GM19395 (cell line): Measurements from ENCODE around the gene KLF5.
"Not testable (repeated sequence)": the region's sequence is repeated elsewhere in the genome, so short reads cannot be mapped to it uniquely, and the experiment has no call there.

Experiments
- ATAC-seq: cut with Tn5 transposase; IDR thresholded peaks from one replicate; pipeline ENCODE4 v1.9.1; 2021; ENCODE audit warnings: mild to moderate bottlenecking, moderate library complexity; ENCODE audit not compliant: unreplicated experiment

The KLF5 gene

DNA sequence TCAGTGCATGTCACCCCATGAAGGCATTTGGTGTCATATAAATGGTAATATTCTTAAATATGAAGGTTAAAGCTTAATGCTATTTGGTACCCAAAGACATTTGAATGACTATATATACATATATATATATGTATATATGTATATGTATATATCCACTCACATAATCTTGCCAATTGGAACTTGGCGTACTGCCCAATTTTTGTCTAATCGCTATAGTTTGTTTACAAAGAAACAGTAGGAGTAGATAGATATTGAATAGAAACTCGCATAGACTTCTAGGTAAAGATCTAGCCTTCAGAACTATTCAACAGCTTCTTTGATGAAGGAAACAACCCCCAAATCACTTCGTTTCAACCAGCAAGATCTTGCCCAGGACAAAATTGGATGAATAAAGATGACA lies 24.1 kb downstream of the KLF5 start:
- ATAC-seq: no peak

DNA sequence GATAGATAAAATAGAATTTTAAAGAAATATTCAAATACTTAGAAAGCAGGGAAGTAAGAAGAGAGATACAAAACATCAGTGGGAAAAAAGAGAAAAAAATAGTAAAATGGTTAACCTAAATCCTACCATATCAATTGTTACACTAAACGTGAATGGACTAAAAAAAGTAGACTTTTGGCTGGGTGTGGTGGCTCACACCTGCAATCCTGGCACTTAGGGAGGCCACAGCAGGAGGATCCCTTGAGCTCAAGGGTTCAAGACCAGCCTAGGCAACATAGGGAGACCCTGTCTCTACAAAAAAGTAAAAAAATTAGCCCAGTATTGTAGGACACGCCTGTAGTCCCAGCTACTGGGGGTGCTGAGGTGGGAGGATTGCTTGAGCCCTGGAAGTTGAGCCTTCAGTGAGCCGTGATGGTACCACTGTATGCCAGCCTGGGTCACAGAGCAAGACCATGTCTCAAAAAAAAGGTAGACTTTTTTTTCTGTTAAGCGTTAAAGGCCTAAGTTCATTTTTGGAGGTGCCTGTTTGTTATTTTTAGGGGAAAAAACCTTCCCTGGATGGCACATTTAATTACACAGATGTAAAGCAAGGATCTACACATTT lies 29.6 kb downstream of the KLF5 start:
- ATAC-seq: no peak

DNA sequence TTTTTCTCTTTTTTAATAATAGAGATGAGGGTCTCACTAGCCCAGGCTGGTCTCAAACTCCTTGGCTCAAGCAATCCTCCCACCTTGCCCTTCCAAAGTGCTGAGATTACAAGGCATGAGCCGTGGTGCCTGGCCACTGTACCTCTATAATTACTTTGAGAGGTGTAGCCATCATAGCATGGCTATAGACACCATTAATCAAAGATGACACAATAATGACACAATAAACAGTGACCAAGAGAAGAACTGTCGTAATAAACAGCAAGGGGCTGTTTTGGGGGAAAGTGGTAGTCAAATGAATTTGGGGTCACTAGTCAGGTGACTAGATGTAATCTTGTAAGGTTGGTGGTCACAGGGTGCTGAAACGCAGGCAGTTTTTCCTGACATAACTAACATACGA lies 30.4 kb downstream of the KLF5 start:
- no peak for ATAC-seq

DNA sequence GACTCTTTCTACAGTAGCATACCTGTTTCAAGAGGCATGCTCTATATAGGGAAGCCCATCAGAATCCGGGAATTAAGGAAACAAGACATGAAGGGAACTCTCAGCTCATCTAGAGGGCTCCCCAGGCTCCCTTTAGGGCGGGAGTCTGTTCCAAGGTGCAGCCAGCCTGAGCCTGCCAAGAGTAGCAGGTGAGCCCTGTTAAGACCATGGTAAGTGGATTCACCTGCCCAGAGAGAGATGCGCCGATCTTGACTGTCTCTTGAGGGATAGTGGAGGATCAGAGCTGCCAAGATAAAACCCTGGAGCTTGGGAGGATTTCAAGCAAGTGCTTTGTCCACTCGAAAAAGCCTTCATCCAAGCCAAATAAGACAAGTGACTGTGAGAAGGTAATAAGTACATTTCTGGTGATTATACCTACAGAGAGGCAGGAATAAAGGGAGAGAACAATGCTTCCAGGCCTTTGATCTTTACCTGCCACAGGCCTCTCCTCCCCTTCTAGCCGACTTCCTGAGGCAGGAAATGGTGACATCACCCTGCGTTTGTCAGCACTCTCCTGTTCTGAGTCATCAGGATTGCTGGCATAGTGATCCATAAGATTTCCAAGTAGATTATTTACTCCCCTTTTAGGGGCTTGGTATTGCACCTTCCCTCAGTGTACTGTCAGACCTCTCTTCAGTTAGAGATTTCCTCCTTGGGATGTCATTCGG lies 31.5 kb downstream of the KLF5 start:
- no peak for ATAC-seq

- no peak for ATAC-seq
These were observed 32.0 kb downstream of the KLF5 start for GRCh38 chr13:73090823-73091187.

DNA sequence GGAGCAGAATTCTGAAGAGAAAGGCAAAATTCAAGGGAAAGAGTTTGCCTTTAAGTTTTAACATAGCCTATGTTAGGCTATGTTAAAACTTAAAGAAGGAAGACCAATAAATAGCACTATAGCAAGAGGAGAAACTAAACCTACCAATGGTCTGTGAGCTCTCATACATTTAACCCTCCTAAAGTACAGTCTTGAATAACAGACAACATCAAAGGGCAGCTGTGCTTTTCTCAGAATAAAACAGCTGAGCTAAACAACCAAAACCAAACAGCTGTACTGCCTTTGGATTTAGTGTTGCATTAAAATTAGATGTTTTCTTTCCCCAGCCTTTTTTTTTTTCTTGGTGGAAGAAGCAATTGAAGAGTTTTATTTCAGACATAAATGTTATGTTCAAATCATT lies 34.0 kb downstream of the KLF5 start:
- no peak for ATAC-seq

GRCh38 chr13:73096173-73096572 lies 37.4 kb downstream of the KLF5 start:
- no peak for ATAC-seq

DNA sequence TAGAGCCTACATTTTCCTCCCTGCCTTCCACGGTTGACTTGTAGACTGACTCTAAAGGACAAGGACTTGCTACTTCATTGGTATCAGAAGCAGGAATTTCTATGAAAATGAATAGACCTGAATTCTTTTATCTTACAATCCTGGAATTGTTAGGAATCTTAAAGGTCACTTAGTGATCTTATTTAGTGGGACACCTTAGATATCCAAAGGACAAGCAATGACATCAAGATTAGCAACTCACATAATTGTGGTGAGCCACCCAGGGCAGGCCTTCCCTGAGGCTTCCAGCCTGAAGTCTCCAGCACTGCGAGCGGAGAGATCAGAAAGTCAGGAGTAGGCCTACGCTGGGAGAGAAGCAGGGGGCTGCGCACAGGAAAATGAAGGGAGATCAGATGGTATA lies 37.8 kb downstream of the KLF5 start:
- no peak for ATAC-seq

DNA sequence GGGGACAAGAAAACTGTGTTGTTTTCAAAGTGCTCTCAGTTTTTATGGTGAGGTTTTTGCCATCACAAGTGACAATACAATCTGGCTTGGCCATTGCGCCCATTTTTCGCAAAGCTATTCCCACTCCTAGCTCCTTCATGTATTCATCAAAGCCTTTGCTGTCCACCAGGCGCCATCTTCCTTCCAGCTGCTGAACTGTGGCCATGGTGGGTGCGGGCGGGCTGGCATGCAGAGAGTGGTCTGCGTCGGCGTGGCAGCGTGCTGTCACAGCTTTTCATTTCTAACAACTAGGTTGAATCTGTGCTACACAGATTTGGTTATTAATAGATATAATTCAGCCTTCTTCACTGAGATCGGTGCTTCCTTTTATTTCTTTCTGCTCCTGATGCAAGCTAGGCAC lies 42.0 kb downstream of the KLF5 start:
- ATAC-seq: not testable (repeated sequence)

DNA sequence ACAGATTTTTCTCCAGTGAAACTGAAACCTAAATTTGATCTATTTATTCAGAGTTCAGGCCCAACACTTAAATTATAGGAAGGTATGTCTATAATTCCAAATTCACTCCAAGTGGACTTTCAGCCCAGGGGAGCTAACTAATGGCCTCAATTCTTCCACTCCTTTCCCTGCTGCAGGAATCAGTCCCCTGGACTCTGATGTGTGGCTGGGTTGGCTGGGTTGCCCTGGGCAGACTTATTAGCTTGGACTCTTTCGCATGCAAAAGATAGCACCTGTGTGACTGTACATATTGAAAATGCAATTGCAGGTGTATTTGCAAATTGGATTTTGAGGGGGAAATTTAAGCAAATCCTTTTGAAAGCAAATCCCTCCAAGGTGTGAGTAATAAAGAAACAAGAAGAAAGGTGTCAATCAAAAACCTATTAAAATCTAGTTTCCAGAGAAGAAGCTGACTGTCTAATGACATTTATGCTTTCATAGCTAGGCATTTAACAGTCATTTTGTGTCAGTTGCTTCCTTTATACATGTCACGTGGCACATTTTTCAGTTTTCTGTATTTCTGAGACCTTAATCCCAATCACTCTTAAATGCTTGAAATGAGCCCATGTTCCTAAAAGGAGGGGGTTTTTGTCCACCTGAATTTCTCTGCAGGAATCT lies 42.7 kb downstream of the KLF5 start:
- ATAC-seq: no peak

DNA sequence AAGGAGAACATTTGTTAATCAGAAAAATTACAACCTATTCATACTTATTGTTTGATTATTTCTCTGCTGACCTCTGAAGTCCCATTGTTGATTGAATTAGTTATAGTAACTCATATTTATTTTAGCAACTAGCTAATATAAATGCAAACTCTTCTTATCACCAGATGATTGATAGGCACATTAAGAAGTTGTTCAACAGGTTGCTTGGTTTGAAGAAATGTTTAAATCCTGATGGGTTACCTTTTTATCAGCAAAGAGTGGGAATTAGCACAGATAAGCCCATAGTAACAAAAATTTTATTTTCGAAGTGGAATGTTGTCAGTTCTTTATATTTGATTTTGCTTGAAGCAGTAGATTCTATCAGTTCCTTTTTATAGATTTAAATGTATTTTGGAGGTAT lies 44.4 kb downstream of the KLF5 start:
- no peak for ATAC-seq

GRCh38 chr13:73106513-73107178 lies 47.8 kb downstream of the KLF5 start:
- ATAC-seq: no peak

DNA sequence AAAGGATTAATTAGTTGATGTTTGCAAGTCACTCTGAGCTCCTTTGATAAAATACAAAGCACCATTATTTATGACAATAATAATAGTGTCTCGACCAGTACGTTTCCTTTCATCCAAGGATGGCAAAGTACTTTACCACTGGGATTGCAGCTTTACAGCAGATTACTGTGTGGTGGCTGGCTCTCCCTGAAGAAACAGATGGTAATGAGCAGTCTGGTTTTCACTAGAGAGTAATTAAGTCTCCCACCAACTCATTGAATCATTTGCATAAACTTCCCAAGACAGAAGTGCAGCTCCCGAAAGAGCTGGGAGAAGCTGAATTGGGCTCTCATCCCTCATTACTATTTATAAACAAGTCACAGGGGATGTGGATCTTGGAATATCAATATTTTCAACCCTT lies 48.7 kb downstream of the KLF5 start:
- ATAC-seq: no peak

DNA sequence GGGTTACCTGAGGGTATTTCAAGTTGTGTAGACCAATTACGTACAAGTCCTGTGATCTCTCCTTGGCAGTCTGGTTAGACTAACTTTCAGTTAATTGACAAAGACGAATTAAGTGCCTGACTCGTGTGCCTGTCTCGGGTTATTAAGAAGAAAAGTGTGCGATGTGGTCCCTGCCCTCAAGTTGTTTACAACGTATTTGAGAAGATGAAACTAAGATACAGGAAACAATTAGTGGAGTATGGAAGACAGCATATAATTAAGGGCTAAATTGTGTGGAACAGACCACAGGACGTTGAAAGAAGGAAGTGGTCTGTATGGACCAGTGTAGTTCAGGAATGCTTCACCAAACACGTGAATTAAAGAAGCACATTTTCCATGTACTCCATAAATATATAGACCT lies 49.2 kb downstream of the KLF5 start:
- no peak for ATAC-seq

DNA sequence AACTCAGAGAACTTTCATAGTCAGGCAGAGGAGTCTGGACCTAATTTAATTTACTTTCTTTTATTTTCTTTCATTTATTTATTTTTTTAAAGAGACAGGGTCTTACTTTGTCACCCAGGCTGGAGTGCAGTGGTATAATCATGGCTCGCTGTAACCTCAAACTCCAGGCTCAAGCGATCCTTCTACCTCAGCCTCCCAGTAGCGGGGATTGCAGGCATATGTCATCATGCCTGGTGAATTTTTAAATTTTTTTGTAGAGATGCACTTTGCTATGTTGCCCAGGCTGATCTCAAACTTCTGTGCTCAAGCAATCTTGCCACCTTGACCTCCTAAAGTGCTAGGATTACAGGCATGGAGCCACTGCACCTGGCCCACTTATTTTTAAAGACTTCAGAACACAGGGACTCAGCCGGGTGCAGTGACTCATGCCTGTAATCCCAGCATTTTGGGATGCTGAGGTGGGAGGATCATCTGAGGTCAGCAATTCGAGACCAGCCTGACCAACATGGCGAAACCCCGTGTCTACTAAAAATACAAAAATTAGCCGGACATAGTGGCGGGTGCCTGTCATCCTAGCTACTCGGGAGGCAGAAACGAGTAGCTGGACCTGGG lies 50.6 kb downstream of the KLF5 start:
- no peak for ATAC-seq

- ATAC-seq: no peak
These were observed 51.2 kb downstream of the KLF5 start for GRCh38 chr13:73109969-73110368.

GRCh38 chr13:73110814-73111213 lies 52.0 kb downstream of the KLF5 start:
- ATAC-seq: no peak

DNA sequence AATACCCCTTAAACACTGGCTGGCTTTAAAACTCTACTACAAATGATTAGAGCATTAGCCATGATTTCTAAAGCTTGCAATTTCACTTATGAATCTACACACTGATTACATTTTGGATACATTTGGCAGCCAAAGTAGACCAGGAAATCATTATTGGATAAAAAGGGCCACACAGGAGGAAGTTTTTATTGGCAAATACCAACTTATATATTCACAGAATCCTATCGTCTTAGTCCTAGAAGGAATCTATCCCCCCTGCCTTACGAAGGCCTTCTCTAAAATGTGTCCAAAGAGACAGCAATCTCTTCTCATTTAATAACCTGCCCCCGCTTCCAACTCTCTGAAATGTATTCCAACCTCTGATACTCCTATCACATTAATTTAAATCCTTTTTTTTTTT lies 52.5 kb downstream of the KLF5 start:
- ATAC-seq: no peak

DNA sequence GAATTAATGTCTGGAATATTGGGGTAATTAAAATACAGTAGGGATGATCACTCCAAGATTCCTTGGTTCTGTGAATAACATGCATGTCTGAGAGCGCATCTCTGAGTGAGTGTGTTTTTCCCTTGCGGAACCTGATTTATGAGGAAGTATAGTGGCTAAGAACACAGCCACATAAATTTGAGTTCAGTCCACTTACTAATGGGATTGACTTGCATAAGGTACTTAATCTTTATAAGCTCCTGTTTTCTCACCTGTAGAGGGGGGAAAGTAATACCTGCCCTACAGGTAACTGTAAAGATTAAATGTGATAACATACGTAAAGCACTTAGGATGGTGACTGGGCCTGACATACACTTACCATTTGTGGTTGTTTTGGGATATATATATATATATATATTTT lies 60.8 kb downstream of the KLF5 start:
- ATAC-seq: no peak
